ENCODE results near the gene PTPRCAP. TPM values are rescaled to one million over a fixed set of nuclear protein-coding genes. Genes with fewer than 3 reads are reported as not detected.
A peak's percentile ranks its signal among the peaks of the same experiment; 100 is the strongest.

PTPRCAP gene
- polyA plus RNA-seq, 1 donor, result 0.67 TPM

GRCh38 chr11:67423891-67424613, 13.4 kb downstream of the PTPRCAP start:
- no peak for DNase-seq

GRCh38 chr11:67423466-67423865, 14.0 kb downstream of the PTPRCAP start:
- no peak for DNase-seq

GRCh38 chr11:67422891-67423290, 14.6 kb downstream of the PTPRCAP start:
- no peak for DNase-seq

GRCh38 chr11:67421430-67422031, 16.0 kb downstream of the PTPRCAP start:
- DNase-seq, result no peak

GRCh38 chr11:67420646-67421429, 16.6 kb downstream of the PTPRCAP start:
- DNase-seq, result peak; percentile 91

- no peak for DNase-seq
These were observed 17.3 kb downstream of the PTPRCAP start for GRCh38 chr11:67420147-67420645.

GRCh38 chr11:67419325-67420049, 18.0 kb downstream of the PTPRCAP start:
- no peak for DNase-seq

- DNase-seq, result no peak
These were observed 18.8 kb downstream of the PTPRCAP start for GRCh38 chr11:67418476-67419281.

- no peak for DNase-seq
These were observed 20.1 kb downstream of the PTPRCAP start for GRCh38 chr11:67417425-67417824.

- DNase-seq, result no peak
These were observed 20.8 kb downstream of the PTPRCAP start for GRCh38 chr11:67416416-67417335.

- DNase-seq, result no peak
These were observed 21.8 kb downstream of the PTPRCAP start, which contains the start of gene CARNS1 for GRCh38 chr11:67415501-67416304. CARNS1 (plus strand) TSS chr11:67415678; CDS start chr11:67416200, 522 bp downstream.

GRCh38 chr11:67413266-67413849, 24.1 kb downstream of the PTPRCAP start:
- DNase-seq, result no peak

- DNase-seq, result no peak
These were observed 24.8 kb downstream of the PTPRCAP start for GRCh38 chr11:67412495-67413179.

- no peak for DNase-seq
These were observed 25.7 kb downstream of the PTPRCAP start for GRCh38 chr11:67411785-67412152.

GRCh38 chr11:67410984-67411784, 26.3 kb downstream of the PTPRCAP start:
- no peak for DNase-seq

GRCh38 chr11:67410369-67410831, 27.1 kb downstream of the PTPRCAP start:
- DNase-seq, result no peak

GRCh38 chr11:67409781-67410368, 27.6 kb downstream of the PTPRCAP start:
- no peak for DNase-seq

Measured in hindlimb muscle (tissue), 1 donor.